OCI-LY3 (cell line): Measurements from ENCODE around the gene ZEB1.

ENCODE experiments used
- CTCF ChIP-seq: fragments of 200-600, 300-600 bp; sonication (generic); IDR thresholded peaks from 2 replicates; pipeline ENCODE4 v1.5.1; 2014; ENCODE audit warnings: antibody characterized with exemption, low read length, low read depth
- EZH2phosphoT487 ChIP-seq: fragments of 200-600 bp; shearing (Covaris generic); IDR thresholded peaks from 2 replicates; pipeline ENCODE4 v1.6.1; 2018; ENCODE audit warnings: antibody characterized with exemption, mixed run types, low read depth

DNA sequence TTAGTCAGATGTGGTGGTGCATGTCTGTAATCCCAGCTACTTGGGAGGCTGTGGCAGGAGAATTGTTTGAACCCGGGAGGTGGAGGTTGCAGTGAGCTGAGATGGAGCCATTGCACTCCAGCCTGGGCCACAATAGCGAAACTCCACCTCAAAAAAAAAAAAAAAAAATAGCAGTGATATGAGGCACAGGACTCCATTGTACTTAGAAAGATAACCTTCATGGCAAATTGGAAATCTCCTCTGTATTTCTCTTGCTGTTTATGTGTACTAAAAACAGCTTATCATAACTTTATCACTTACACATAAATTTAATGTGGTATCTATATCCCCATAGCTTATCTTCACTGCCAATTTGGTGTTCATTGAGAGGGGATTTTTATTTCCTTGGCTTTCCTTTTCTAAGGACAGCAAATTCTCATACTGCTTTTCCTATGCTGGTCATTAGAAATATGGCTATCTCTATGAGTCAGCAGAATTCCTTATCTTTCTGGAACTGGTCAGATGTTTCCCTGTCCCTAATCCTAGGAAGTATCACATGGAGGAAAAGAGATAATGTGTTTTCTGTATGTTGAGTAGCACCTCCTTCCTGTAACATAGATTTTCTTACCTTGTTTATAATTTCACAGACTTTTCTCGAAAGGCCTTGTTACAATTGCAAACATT, 40.6 kb upstream of the ZEB1 start:
- TF ChIP-seq CTCF = no peak
- TF ChIP-seq EZH2phosphoT487 = no peak
